WTC11 (cell line): Measurements from ENCODE around the gene IL17RB. TPM values are rescaled to one million over a fixed set of nuclear protein-coding genes. Genes with fewer than 3 reads are reported as not detected.

ENCODE experiments used
- ATAC-seq: fragments of 200-7000 bp; cut with Tn5 transposase; 2 replicates; pipeline ENCODE4 v1.10.0; 2021; ENCODE audit warnings: mild to moderate bottlenecking, moderate library complexity
- CTCF ChIA-PET: fragments of 300-600 bp; sonication (Branson Sonifier 250); formaldehyde crosslinking; loops from one replicate; lab custom pipeline; 2021; ENCODE audit warnings: antibody characterized with exemption; lab: Charles Lee
- POLR2A ChIA-PET: fragments of 350-600 bp; sonication (Branson Sonifier 250); formaldehyde crosslinking; loops from one replicate; lab custom pipeline; 2021; ENCODE audit warnings: antibody characterized with exemption; lab: Charles Lee
- DNase-seq: peaks from one replicate; pipeline ENCODE4 v3.0.0; 2021; ENCODE audit warnings: low spot score
- H3K27ac Mint-ChIP-seq: 2 replicates; pipeline ENCODE4 v1.8.0; 2021; ENCODE audit warnings: mixed read lengths
- H3K27me3 Mint-ChIP-seq: 2 replicates; pipeline ENCODE4 v1.8.0; 2021; ENCODE audit warnings: low read depth, mild to moderate bottlenecking, moderate library complexity, mixed read lengths
- H3K36me3 Mint-ChIP-seq: 2 replicates; pipeline ENCODE4 v1.8.0; 2021; ENCODE audit warnings: mixed read lengths
- H3K4me1 Mint-ChIP-seq: 2 replicates; pipeline ENCODE4 v1.8.0; 2022; ENCODE audit warnings: mixed read lengths
- H3K4me3 Mint-ChIP-seq: 2 replicates; pipeline ENCODE4 v1.8.0; 2021; ENCODE audit warnings: mild to moderate bottlenecking, moderate library complexity, mixed read lengths
- H3K9me3 Mint-ChIP-seq: 2 replicates; pipeline ENCODE4 v1.8.0; 2021; ENCODE audit warnings: mixed read lengths
- AR ChIP-seq: fragments of 250-450 bp; sonication (Bioruptor Pico); IDR thresholded peaks from 2 replicates; pipeline ENCODE4 v1.9.0; 2021; ENCODE audit warnings: mild to moderate bottlenecking
- ARID4B ChIP-seq: sonication (generic); formaldehyde crosslinking; IDR thresholded peaks from 2 replicates; pipeline ENCODE4 v1.8.0; 2023; ENCODE audit warnings: missing genetic modification reagents, mild to moderate bottlenecking, borderline replicate concordance
- GRHL2 ChIP-seq: fragments of 250-450 bp; sonication (Bioruptor Pico); IDR thresholded peaks from 2 replicates; pipeline ENCODE4 v1.8.0; 2022; ENCODE audit warnings: mild to moderate bottlenecking, moderate library complexity; ENCODE audit not compliant: insufficient replicate concordance, severe bottlenecking
- HMGXB4 ChIP-seq: sonication (generic); formaldehyde crosslinking; IDR thresholded peaks from 2 replicates; pipeline ENCODE4 v1.8.1; 2023; ENCODE audit warnings: mild to moderate bottlenecking, moderate library complexity, missing genetic modification reagents
- IRF1 ChIP-seq: sonication (generic); formaldehyde crosslinking; IDR thresholded peaks from 2 replicates; pipeline ENCODE4 v1.8.0; 2023; ENCODE audit warnings: missing genetic modification reagents
- MYBL2 ChIP-seq: sonication (generic); formaldehyde crosslinking; IDR thresholded peaks from 2 replicates; pipeline ENCODE4 v1.8.1; 2023; ENCODE audit warnings: mild to moderate bottlenecking, moderate library complexity, missing genetic modification reagents
- NFATC4 ChIP-seq: fragments of 250-450 bp; sonication (Bioruptor Pico); IDR thresholded peaks from 2 replicates; pipeline ENCODE4 v1.9.0; 2021; ENCODE audit warnings: mild to moderate bottlenecking
- NR3C1 ChIP-seq: sonication (generic); formaldehyde crosslinking; conservative IDR thresholded peaks from 2 replicates; pipeline ENCODE4 v1.8.1; 2023; ENCODE audit warnings: low read depth, mild to moderate bottlenecking, missing genetic modification reagents
- PREB ChIP-seq: sonication (generic); formaldehyde crosslinking; IDR thresholded peaks from 2 replicates; pipeline ENCODE4 v1.8.1; 2022; ENCODE audit warnings: mild to moderate bottlenecking, missing genetic modification reagents, moderate library complexity, borderline replicate concordance
- TP53 ChIP-seq: sonication (generic); formaldehyde crosslinking; IDR thresholded peaks from 2 replicates; pipeline ENCODE4 v1.8.1; 2023; ENCODE audit warnings: mild to moderate bottlenecking, missing genetic modification reagents
- ZNF512 ChIP-seq: sonication (generic); formaldehyde crosslinking; IDR thresholded peaks from 2 replicates; pipeline ENCODE4 v1.8.1; 2022; ENCODE audit warnings: missing genetic modification reagents, borderline replicate concordance
- total RNA-seq: library from RNA; stranded (reverse); gene quantifications from 3 replicates; pipeline ENCODE4 v1.2.3, GENCODE V29; 2021

IL17RB gene
- total RNA-seq, 1 experiment from 2014 or later = 5.6 TPM

GRCh38 chr3:53799338-53799865 is 47.0 kb upstream of the IL17RB start:
- POLR2A ChIA-PET = no interaction called here
- TF ChIP-seq PREB (CRISPR knock-in tag) = no peak
- no peak for TF ChIP-seq HMGXB4 (CRISPR knock-in tag)
- TF ChIP-seq NR3C1 (CRISPR knock-in tag) = no peak
- TF ChIP-seq NFATC4 (CRISPR knock-in tag) = no peak
- no peak for TF ChIP-seq MYBL2
- no peak for TF ChIP-seq IRF1 (CRISPR knock-in tag)
- TF ChIP-seq TP53 (CRISPR knock-in tag) = no peak
- TF ChIP-seq AR (CRISPR knock-in tag) = no peak
- no peak for TF ChIP-seq ARID4B (CRISPR knock-in tag)
- no peak for TF ChIP-seq GRHL2 (CRISPR knock-in tag)
- no peak for TF ChIP-seq ZNF512 (CRISPR knock-in tag)
- no peaks in the 10 kb centered on the region for H3K36me3 Mint-ChIP-seq
- H3K4me1 Mint-ChIP-seq = peaks cover 7% of the 10 kb centered on the region
- no peak for DNase-seq
- CTCF ChIA-PET = no interaction called here
- no peak for ATAC-seq
- H3K27me3 Mint-ChIP-seq = no peaks in the 10 kb centered on the region
- H3K9me3 Mint-ChIP-seq = no peaks in the 10 kb centered on the region
- no peak overlapping the region for H3K27ac Mint-ChIP-seq
- H3K4me3 Mint-ChIP-seq = no peak overlapping the region
